GM12892 (cell line): ENCODE results near the gene ZNF200.
"Not testable (repeated sequence)": the region's sequence is repeated elsewhere in the genome, so short reads cannot be mapped to it uniquely, and the experiment has no call there.

Experiments used
- DNase-seq: peaks from one replicate; pipeline ENCODE4 v3.0.0; 2011; ENCODE audit not compliant: insufficient read length
- FAIRE-seq: peaks from 2 replicates; lab custom pipeline; 2011; peaks lifted over from hg19 to GRCh38; lab: Jason Lieb, UNC
- POLR2A ChIP-seq: IDR thresholded peaks from 2 replicates; pipeline ENCODE4 v1.6.1; 2011; ENCODE audit warnings: low read depth, low read length, control low read depth
- POLR2AphosphoS5 ChIP-seq: IDR thresholded peaks from 2 replicates; pipeline ENCODE4 v1.6.1; 2011; ENCODE audit warnings: low read depth, low read length, control low read depth
- TAF1 ChIP-seq: IDR thresholded peaks from 2 replicates; pipeline ENCODE4 v1.6.1; 2011; ENCODE audit warnings: low read depth, mild to moderate bottlenecking, control low read depth, low read length, borderline replicate concordance

The ZNF200 gene

DNA sequence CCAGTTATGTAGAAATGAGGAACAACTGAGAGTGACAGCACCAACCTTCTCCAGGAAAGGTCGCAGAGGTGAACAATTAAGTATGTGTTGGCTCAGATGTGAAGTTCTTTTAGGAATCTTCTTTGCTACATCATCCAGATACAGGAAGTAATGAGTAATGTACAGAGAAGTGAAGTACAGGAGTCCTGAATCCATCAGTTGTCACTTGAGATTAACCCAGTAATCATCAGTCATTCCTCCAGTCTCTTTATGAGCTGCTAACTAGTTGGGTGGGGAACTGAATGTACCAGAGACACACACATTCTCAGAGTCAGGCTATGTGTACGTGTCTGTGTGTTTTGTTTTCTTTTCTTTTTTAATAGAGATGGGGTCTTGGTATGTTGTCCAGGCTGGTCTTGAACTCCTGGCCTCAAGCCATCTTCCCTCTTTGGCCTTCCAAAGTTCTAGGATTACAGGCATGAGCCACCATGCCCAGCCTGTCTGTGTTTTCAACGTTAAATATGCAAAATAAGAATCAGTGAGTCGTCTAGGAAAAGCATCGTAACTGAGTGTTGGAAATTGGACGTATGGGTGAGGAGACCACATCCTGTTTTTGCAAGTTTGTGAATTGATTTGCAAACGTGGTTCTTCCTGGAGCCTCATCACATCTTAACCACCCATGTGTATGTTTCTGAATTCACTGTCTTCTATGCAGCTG is 19.9 kb downstream of the ZNF200 start:
- DNase-seq, result no peak
- no peak for FAIRE-seq
- no peak for TF ChIP-seq TAF1

DNA sequence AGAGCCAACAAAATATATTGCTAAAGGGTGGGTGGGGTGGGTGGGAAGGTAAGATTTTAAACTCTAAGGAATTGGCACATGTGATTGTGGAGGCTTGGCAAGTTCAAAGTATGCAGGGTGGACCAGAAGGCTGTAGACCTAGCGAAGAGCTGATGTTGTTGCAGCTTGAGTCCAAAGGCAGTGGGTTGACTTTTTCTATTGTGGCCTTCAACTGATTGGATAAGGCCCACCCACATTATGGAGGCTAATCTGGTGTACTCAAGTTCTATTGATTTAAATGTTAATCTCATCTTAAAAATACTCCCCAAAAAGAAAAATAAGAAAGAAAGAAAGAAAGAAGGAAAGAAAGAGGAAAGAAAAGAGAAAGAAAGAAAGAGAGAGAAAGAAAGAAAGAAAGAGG is 22.4 kb downstream of the ZNF200 start:
- TF ChIP-seq POLR2AphosphoS5, result no peak
- no peak for TF ChIP-seq TAF1
- no peak for TF ChIP-seq POLR2A
- DNase-seq (no peak), FAIRE-seq (no peak)

DNA sequence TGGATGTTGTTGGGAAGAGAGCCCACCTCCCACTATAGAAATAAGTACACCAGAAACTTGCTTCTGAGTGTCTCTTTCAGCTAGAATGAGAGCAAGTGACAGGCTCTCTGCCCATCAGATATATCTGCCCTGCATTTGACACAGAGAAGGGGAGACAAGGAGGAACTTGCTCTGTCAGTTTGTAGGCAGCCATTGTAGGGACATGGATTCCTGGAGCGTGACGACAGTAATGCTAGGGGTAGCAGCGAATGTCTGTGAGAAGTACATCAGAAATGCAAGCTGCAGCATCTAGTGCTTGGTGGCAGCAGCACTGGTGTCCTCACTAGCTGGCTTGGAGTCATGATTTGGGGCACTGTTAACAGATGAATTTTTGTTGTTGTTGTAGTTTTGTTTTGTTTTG is 23.0 kb downstream of the ZNF200 start:
- FAIRE-seq (no peak), DNase-seq (no peak)
- TF ChIP-seq POLR2A, result no peak
- TF ChIP-seq TAF1, result no peak
- no peak for TF ChIP-seq POLR2AphosphoS5

DNA sequence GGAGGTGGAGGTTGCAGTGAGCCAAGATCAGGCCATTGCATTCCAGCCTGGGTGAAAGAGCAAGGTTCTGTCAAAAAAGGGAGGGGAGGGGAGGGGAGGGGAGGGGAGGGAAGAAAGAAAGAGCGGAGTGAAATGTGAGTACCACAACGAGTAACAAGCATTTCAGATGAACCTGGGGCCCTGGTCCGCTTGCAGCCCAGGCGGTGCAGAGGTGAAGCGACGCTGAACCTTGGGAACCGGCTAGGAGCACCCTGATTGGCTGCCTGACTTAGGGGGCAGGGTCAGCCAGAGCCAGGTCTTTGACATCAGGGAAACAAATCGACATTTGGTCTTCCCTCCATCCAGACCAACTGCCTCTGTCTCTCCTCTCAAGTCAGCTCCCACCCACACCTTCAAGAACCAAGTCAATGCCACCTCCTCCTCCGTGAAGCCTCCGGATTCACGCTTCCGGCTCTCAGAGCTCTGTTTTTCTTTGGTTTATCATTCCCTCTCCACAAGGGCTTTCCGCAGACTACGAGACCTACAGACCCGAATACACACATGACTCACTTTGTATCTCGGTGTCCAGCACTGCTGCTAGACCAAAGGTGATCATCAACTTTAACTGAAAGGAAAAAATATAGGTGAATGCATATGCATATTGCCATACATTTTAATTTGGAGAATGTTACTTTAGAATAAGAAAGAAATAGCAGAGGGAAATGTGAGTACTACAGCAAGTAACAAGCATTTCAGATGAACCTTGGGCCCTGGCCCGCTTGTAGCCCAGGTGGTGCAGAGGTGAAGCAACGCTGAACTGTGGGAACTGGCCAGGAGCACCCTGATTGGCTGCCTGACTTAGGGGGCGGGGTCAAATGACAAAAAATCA is 27.6 kb downstream of the ZNF200 start:
- DNase-seq (no peak), FAIRE-seq (no peak)
- TF ChIP-seq POLR2A, result no peak
- no peak for TF ChIP-seq TAF1
- TF ChIP-seq POLR2AphosphoS5, result no peak

DNA sequence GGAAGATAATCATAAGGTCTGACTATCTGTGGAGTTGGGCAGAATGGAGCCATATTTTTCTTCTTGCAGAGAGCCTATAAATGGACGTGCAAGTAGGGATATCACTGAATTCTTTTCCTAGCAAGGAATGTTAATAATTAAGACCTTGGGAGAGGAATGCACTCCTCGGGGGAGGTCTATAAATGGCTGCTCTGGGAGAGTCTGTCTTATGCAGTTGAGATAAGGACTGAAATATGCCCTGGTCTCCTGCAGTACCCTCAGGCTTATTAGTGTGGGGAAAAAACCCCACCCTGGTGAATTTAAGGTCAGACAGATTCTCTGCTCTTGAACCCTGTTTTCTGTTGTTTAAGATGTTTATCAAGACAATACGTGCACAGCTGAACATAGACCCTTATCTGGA is 29.0 kb downstream of the ZNF200 start:
- not testable (repeated sequence) for DNase-seq, FAIRE-seq

DNA sequence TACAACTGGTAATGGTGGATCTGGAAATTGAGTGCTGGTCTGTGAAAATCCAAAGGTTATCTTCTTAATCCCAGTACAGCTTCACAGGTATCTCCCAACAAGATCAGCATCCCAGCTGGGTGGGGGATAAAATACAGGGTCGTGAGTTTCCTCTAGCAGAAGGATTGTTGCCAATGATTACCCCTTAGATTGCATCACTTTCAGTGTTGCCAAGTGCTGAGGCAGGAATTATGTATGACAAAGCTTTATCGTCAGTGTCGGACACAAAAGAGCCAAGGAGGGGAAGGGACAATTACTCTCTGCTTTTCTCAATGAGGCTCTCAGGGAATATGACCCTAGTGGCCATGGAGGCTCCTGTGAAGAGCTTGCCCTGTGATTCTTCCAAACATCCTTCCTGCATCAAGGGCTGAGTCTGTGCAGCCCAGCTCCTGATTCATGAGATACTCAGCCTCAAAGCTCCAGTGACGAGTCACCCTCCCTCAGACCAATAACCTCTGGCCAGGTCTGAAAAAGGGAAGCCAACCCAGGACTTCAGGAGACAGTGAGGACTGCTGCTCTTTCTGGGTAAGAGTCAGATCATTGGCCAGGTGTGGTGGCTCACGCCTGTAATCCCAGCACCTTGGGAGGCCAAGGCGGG is 31.9 kb downstream of the ZNF200 start:
- no peak for TF ChIP-seq TAF1
- no peak for TF ChIP-seq POLR2AphosphoS5
- TF ChIP-seq POLR2A, result no peak
- no peak for DNase-seq

DNA sequence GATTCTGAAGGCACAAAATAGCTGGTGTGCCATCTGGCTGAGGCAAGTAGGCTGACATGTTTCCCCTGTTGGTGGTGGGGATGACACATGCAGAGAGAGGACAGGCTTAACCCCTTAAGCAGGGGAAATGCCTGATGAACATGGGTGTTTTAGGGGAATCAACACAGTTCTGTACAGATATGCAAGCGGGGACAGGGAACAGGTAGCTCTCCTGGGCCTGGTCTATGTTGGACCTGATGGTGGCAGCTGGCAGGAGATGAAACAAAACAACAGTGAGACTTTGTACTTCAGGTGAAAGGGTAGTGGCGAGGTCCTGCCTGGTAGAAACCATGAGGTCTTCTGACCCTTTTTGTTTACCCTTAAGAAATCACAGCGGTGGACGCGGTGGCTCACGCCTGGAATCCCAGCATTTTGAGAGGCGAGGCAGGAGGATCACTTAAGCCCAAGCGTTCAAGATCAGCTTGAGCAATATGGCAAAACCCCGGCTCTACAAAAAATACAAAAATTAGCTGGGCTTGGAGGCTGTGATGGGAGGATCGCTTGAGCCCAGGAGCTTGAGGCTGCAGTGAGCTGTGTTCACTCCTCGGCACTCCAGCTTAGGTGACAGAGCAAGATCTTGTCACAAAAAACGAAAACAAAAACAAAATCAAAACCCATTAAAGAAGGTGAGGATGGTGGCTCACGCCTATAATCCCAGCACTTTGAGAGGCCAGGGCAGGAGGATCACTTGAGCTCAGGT is 36.5 kb downstream of the ZNF200 start:
- no peak for TF ChIP-seq POLR2AphosphoS5
- no peak for TF ChIP-seq POLR2A
- TF ChIP-seq TAF1, result no peak
- FAIRE-seq (no peak), DNase-seq (no peak)

More for the DNA sequence above, 31.9 kb downstream of the ZNF200 start:
- no peak for FAIRE-seq

DNA sequence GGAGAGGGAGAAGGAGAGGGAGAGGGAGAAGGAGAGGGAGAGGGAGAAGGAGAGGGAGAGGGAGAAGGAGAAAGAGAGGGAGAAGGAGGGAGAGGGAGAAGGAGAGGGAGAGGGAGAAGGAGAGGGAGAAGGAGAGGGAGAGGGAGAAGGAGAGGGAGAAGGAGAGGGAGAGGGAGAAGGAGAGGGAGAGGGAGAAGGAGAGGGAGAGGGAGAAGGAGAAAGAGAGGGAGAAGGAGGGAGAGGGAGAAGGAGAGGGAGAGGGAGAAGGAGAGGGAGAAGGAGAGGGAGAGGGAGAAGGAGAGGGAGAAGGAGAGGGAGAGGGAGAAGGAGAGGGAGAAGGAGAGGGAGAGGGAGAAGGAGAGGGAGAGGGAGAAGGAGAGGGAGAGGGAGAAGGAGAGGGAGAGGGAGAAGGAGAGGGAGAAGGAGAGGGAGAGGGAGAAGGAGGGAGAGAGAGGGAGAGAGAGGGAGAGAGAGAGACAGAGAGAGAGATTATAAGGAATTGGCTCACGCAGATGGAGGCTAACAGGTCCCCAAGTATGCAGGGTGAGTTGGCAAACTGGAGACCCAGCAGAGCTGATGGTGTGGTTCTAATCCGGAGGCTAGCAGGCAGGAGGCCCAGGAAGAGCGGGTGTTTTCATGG is 37.1 kb downstream of the ZNF200 start:
- not testable (repeated sequence) for DNase-seq, FAIRE-seq

DNA sequence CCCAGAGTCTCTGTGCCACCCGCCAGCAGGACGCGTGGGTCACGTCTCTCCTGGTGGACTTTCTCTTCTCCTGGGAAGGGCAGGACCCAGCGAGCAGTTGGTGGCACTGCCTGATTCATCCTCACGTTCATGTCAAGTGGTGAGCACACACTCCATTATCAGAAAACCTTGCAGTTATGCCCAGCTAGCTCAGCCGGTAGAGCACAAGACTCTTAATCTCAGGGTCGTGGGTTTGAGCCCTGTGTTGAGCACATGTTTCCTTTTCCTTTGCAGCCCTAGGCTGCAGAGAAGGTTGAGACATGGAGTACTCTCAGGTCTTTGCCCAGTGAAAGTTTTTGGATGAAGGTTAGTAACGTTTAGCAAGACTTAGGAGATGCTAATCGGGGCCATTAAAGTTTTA is 39.0 kb downstream of the ZNF200 start:
- FAIRE-seq, result no peak
- no peak for DNase-seq
- TF ChIP-seq POLR2AphosphoS5, result no peak
- TF ChIP-seq POLR2A, result no peak
- no peak for TF ChIP-seq TAF1

DNA sequence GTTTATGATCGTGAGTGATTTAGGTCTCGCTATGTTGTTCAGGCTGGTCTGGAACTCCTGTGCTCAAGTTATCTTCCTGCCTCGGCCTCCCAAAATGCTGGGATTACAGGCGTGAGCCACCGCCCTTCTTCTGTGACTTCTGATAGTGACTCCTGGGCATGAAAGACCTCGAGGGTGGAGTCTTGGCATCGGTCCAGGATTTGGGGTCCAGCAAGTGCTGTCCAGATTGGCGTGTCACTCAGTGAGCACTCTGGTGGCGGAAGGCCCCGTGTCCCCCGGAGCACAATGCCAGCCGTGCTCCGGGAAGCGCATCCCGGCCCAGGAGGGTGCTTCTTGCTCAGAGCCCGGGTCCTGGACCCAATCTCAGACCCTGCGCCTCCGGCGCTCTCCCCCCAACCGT is 40.2 kb downstream of the ZNF200 start:
- no peak for TF ChIP-seq POLR2A
- no peak for TF ChIP-seq POLR2AphosphoS5
- TF ChIP-seq TAF1, result no peak
- no peak for FAIRE-seq
- DNase-seq, result no peak
